Suppressor macrophage (primary cell): ENCODE results near the gene GEMIN4.

Experiments
- DNase-seq, 4 experiments: peaks; one replicate each; pipeline ENCODE4 v3.0.0-alpha.2; 2020 to 2022

Gene GEMIN4

DNA sequence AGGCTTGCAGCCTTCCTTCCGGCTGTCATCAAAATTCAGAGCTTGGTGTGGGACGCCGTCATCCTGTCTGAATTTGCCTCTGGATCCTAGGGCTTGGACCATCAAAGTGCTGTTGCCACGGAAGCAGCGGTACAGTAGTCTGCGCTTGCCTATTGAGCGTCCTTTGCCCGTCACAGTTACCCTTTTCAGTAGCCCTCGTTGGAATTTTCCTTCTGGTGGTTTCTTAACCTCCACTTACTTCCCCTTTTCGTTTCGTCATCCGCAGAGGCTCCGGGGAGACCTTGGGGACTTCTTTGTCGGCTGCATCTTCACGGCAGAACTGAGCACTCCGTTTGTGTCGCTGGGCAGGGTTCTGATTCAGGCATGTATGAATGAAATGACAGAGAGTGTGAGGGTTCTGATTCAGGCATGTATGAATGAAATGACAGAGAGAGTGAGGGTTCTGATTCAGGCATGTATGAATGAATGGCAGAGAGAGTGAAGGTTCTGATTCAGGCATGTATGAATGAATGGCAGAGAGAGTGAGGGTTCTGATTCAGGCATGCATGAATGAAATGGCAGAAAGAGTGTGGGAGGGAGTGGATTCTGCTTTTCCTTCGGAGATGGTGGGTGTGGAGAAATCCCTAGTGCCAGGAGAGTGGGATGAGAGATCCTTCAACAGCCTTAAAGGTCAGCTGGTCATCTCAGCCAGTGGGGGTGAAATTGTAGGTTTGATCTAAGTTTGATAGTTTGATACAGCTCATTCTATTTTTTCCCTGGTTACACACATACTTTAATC is 11.6 kb downstream of the GEMIN4 start:
- DNase-seq, result peak; percentile 86 to 94 (median 91)

DNA sequence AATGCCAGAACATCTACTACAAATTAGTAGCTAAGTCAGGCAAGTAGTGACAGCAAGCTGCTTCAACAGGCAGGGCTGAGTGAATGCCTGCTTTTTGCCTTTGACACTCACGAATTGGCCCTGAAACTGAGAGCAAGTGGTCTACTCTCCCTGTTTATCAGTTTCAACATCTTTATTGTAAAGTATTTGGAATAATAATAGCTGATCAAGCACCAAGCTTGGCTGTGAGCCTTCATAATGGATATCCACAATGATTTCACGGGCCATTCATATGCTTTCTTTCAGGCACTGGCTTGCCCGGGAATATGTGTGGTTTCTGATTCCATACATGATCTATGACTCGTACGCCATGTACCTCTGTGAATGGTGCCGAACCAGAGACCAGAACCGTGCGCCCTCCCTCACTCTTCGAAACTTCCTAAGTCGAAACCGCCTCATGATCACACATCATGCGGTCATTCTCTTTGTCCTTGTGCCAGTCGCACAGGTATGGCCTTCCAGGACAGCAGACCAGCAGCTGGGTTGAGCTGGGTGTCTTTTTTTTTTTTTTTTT is 14.4 kb downstream of the GEMIN4 start:
- DNase-seq, result no peak

DNA sequence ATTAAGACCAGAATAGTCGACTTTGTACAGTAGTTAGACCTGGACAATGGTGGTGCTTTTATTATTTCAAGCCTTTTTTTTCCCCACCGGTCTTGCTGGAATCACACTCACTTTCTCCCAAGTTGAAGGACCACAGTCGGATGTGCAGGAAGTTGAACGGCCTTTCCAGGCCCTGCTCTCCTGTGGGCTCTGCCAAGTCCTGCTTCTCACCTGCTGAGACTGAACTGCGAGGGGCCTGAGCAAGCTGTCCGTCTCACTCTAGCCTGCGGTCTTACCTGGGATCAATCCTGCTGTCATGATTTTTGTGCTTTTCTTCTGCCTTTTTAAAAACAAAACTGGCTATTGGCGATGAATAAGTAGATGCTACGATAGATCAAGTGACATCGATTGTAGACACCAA is 18.3 kb downstream of the GEMIN4 start:
- DNase-seq, result no peak

DNA sequence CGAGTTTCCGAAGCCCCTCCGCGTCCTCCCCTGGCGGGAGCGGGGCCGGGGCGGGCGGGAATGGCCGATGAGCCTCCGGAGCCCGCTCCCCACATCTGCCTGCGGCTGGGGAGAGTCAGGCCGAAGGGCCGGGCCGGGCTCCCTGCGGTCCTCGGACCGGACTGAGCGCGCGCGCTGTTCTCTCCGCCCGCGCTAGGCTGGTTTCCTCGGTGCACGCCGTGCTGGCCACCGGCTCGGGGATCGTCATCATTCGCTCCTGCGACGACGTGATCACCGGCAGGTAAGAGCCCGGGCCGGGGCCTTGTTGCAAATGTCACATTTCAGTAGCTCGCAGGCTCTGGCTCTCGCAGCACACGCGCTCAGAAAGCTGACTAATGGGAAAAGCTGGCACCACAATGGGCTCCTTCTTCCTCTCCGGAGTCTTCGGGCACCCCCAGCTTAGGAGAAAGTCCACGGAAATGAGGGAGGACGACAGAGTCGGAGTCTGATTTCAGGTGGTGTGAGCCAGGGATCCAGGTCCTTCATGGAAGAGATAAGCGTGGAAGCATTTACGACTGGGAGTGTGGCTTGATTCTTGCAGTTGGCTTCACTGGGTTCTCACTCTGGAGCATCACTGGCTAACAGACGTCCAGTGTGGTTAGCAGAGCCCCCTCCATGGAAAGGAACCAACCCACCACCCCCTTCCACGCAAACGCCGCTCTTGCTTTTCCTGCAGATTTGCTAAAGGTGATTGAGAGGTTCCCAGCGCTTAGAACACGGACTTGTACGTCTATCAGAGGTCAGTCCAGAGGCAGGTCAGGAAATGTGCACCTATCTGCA is 19.0 kb downstream of the GEMIN4 start:
- DNase-seq, result peak; percentile 18 to 58 (median 36)

DNA sequence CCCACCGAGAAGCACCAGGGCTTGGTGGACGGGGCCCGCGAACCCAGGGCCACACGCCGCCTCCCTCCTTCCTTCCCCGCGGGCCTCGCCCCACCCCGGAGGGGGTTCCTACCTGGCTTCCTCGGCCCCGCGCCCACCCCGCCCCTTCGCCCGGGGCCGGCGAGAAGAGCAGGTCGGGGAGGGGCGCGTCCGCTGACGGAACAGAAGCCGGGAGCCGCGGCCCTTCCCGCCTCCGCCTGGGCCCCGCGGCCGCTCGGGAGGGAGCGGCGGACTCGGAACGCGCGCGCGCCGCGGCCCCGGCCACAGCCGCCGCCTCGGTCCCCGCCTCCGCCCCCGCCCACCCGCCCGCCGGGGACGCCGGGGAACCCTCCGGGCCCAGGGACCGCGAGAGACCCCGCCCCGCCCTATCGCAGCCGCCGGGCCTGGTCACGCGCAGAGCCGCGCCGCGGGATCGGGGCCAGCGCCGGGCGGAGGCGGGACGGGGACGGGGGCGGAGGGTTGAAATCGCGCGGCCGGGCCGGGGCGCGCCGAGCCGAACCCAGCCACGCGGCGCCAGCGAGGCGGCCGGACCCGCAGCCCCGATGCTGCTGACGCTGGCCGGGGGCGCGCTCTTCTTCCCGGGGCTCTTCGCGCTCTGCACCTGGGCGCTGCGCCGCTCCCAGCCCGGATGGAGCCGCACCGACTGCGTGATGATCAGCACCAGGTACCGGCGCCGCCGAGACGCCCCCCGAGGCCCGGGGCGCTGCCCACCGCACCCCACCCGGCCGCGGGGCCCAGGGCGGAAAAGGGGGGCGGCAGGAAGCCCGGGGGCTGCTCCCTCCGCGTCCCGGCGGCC is 19.8 kb downstream of the GEMIN4 start, which contains the start of gene TLCD3A:
Gene TLCD3A, plus strand, starts transcription at position 530 of the 835 bp plus-strand sequence. Its CDS starts 52 bp downstream, at position 582.
- DNase-seq, result peak; percentile 45 to 79 (median 62)

DNA sequence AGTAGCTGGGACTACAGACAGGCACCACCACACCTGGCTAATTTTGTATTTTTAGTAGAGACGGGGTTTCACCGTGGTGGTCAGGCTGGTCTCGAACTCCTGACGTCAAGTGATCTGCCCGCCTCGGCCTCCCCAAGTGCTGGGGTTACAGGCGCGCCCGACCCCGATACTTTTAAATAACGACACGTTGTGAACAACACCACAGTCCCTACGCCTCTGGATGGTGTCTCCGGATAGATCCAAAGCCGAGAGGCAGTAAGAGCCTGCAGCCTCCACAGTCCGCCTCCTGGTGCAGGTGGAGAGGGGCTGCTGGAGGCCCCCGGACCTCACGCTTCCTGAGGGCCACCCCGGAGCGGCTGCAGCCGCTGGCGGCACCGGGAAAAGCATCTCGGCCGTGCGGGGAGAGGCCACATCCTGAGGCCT is 20.4 kb downstream of the GEMIN4 start:
- no peak for DNase-seq

DNA sequence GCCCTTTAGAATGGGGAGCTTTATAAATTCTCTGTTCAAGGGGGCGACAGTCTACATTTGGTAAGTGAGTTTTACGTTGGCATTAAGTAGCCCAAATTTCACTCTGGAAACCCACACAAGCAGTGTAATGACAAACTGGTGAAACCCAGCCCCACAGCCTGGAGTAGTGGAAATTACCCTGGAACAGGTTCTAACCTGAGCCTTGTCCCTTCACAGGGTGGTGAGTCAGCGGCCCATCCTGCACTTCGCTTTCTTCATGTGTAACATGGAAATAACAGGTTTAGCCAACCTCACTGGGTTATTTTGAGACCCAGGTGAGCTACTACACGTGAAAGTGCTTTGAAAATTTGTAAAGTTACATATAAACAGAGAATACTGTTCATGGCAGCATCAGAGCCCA is 23.2 kb downstream of the GEMIN4 start:
- DNase-seq, result no peak

DNA sequence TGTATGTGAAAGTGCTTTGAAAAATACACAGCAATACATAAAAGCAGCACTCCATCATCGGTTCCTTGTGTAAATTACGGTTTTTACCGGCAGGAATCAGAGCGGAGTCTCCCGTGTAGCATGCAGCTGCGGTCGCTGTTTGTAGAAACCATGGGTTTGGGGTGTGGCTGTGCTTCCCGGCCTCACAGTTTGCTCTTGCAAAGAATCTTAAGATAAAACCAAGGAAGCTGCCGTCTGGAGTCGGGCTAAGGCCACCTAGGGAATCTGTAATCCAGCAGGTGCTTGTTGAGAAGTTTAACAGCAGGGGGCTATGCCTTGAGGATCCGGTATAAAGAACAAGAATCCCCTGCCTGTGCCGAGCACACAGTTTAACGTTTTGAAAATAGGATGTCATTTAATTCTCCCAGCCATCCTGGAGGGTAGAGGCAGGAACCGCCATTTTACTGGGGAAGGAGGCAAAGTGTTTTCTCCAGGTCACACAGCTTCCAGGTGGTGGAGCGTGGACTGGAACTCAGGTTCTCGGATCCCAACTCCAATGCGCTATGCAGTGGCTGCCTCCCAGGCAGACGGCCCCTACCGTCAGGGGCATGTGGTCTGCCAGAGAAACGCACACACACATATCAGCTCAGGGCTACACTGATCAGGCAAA is 25.7 kb downstream of the GEMIN4 start:
- DNase-seq, result no peak

DNA sequence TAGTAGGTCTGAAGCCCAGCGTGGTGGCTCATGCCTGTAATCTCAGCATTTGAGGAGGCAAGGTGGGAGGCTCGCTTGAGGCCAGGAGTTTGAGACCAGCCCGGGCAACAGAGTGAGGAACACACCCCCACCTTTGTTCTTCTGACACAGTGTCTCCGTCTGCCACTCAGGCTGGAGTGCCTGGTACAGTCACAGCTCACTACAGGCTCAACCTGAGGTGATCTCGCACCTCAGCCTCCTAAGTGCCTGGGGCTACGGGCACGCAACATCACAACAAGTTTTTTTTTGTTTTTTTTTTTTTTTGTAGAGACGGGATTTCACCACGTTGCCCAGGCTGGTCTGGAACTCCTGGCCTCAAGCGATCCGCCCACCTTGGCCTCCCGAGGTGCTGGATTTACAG is 26.3 kb downstream of the GEMIN4 start:
- DNase-seq, result no peak

DNA sequence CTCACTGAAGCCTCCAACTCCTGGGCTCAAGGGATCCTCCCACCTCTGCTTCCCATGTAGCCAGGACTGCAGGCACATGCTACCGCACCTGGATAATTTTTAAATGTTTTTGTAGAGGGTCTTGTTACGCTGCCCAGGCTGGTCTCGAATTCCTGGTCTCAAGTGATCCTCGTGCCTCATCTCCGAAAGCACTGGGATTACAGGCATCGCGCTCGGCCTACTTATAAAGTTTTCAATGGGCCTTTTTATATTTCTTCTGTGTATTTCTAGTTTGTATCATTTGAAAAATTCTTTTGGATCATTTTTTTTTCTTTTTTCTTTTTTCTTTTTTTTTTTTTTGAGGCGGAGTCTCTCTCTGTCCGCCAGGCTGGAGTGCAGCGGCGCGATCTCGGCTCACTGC is 27.0 kb downstream of the GEMIN4 start:
- DNase-seq, result no peak

DNA sequence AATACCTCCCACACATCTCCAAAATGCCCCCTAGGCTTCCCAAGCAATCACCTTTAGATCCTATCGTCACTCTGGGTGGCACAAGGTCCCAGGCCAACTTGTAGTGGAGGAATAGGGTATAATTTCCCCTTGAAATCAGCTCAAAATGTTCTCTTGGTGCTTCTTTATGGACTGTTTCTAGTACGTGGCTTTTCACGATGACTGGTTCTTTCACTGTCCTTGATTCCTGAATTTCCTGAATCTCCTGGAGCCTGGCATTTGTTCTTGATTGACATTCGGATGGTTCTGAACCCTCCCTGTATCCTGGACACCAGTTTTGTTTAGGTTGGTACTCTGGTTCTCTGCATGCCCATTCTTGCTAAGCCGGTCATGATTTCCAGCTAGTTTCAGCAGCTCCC is 30.5 kb downstream of the GEMIN4 start:
- DNase-seq, result no peak

DNA sequence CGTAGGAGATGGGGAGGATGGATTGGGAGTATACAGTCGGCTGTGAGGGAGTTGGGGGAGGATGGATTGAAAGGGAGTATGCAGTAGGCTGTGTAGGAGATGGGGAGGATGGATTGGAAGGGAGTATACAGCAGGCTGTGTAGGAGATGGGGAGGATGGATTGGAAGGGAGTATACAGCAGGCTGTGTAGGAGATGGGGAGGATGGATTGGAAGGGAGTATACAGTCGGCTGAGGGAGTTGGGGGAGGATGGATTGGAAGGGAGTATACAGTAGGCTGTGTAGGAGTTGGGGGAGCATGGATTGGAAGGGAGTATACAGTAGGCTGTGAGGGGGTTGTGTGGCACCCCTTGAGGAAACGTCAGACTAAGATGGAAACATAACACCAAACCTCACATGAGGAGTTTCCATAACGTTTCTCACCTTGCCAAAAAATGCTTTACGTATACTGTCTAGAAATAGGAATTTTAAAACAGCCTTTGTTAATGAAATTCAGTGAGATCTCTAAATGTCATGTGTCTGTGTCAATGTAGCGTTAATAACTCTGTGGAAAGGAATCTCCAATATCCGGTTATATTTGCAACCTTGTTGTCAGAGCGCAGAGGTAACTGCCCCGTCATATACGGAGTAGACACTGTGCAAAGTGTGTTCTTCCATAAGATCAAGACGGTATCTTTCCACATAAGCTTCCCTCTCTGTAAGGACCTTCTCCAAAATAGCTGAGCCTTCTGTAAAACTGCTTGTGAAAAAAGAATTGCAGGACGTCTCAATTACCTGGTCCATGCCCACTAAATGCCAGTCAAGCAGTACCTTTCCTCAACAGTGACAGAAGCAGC is 31.1 kb downstream of the GEMIN4 start:
- no peak for DNase-seq

DNA sequence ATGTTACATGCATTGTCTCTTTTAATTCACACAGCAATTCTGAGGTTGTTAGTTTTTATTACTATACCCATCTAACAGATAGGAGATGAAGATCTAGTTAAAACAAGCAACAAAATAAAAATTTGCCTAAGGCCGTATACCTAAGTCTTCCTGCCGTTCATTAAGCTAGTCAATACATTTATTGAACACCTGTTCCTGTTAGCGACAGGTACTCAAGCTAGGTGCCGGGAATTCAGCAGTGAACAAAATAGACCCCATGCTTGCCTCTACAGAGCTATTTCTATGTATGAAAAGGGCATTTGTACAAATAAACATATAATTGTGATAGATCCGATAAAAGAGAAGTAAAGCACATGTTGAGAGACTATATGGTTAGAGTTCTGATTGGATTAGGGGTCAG is 34.0 kb downstream of the GEMIN4 start:
- DNase-seq, result no peak

DNA sequence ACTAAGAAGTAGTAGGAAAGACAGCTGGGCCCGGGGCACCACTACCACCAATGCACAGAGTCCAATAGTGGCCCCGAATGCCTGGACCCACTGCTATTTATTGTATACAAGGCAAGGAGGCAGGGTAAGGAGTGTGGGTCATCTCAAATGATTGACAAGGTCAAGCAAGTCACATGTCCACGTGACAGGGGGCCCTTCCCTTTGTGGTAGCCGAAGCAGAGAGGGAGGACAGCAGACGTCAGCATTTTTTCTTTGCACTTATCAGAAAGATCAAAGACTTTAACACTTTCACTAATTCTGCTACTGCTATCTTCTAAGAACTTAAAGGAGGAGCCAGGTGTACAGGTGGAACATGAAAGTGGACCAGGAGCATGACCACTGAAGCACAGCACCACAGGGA is 43.9 kb downstream of the GEMIN4 start:
- no peak for DNase-seq

DNA sequence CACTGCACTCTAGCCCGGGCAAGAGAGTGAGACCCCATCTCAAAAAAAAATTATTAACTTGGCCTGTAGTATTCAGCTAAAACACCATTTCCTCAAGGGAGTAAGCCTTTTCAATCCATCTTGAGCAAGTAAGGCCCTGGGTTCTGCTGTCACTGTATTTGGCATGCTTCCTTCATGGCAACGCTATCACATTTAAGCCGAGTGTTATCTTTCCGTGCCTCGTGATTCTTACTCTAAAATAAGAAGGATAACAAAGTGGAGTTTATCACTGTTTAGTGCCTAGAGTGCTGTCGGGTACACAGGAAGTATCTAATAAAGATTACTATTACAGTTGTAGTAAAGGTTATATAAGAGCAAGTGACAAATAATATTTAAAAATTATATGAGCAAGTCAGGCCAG is 46.2 kb downstream of the GEMIN4 start:
- DNase-seq, result no peak

DNA sequence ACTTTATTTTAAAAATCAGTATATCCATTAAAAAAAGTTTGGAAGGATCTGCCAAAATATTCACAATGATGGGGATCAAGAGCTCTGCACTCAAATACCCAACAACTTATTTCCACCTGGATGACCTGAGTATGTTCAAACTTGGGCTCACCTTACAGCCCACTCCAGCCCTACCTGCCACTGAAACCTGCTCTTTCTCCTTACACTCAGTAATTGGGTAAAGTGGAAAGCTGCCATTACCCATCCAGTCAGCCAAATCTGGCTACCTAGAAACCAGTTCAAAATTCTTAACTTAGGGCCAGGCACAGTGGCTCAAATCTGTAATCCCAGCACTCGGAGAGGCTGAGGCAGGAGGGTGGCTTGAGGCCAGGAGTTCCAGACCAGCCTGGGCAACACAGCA is 47.1 kb downstream of the GEMIN4 start:
- DNase-seq, result no peak

DNA sequence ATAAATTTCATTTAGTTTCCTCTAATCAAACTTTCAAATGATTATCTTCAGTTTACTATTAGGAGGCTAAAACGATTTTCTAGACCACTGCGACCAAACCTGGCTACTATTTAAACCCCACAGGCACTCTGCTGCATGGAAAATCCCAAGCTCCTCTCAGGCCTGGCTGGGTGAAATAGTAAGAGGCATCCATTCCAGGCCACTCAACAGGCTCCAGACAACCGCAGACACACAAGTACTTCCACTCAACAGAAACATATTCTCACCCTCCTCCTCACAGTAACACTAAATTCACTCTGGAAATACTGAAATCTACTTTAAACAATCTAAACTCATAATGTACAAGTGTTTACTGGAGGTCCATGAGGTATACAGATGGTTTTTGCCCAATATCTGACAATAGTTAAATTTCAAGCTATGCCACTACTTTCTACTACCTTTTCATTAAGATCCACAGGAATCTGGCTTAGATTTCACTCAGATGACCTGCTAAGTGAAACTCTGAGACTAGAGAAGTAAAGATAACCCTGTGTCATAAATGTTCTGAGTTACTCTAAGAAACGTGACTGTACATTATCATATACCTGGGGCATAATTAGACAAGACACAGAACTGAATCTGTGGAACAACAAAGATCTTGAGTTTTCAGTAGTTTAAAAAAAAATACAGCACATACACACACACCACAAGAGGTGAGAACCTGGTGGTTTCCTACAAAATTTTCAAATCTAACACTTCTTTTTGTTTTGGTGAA is 47.8 kb downstream of the GEMIN4 start:
- no peak for DNase-seq

DNA sequence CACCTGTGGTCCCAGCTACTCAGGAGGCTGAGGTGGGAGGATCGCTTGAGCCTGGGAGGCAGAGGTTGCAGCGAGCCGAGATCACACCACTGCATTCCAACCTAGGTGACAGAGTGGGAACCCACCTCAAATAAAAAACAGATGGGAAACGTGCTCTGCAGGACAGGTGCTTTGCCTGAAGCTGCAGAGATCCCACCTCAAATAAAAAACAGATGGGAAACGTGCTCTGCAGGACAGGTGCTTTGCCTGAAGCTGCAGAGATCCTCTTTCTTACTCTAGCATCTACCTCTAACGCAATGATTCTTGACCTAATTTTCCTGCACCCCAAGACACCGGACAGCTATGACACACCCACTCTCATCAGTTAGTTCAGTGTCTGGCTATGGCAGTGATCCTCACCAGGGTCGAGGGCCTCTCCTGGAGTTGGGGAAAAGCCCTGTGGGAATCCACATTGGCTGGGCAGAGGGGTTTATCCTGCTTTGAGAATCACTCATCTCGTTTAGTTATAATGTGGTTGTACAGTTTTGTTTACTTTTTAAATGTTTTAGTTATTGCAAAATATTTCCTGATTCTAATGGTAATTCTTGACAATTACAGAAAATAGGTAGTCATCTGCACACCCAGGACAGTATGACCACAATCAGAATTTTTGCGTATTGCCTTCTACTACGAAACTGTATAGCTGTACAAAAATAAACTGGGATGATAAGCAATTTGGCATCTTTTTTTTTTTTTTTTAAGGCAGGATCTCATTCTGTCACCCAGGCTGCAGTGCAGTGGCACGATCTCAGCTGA is 48.8 kb downstream of the GEMIN4 start:
- DNase-seq, result no peak

DNA sequence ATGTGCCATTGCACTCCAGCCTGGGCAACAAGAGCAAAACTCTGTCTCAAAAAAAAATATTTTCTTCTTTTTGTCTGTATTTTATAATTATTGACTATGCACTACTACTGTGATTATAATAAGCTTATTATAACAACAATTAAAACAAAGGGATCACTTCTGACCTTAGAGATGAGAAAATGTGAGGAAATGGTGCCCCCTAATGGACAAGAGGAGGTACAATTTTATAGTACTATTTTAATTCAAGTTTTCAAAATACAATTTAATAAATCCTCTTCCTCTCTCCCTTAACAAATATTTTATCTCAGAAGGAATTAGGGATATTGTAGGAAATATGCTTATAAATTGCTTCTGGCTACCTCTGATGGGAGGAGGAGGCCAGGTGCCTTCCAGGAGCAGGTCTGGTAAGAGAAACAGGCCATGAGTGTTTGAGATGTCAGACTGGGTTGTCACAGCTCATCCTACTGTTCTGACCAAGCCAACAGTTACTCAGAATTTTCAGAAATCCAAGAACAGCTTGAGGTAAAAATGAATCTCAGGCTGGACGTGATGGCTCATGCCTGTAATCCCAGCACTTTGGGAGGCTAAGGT is 51.5 kb downstream of the GEMIN4 start:
- DNase-seq, result peak in 3 of 4 experiments; percentile 12 to 67 (median 47)
